ENCODE measurements around the gene EPS15.
"Not testable (repeated sequence)": the region's sequence is repeated elsewhere in the genome, so short reads cannot be mapped to it uniquely, and the experiment has no call there.

The EPS15 gene

GRCh38 chr1:51534447-51534846 is 15.4 kb upstream of the EPS15 start:
- no peak for DNase-seq (ENCODE audit: low read depth)
- in situ Hi-C loops (cut with HindIII; ENCODE audit: low sequenced_read_pairs) = no loop called here
- no peak overlapping the region for H3K4me3 ChIP-seq (ENCODE audit: low read depth, low read length)
- no peak for TF ChIP-seq CTCF (IDR thresholded peaks at IDR 0.05; ENCODE audit: low read depth, low read length, missing control alignments)

- no peak for TF ChIP-seq CTCF (IDR thresholded peaks at IDR 0.05; ENCODE audit: low read depth, low read length, missing control alignments)
- in situ Hi-C loops (cut with HindIII; ENCODE audit: low sequenced_read_pairs) = no loop called here
These were observed 13.8 kb upstream of the EPS15 start for GRCh38 chr1:51532853-51533252.

GRCh38 chr1:51530447-51530846 is 11.4 kb upstream of the EPS15 start:
- in situ Hi-C loops (cut with HindIII; ENCODE audit: low sequenced_read_pairs); H3K4me3 ChIP-seq (ENCODE audit: low read depth, low read length); DNase-seq (ENCODE audit: low read depth): not testable (repeated sequence)

More at GRCh38 chr1:51532853-51533252, 13.8 kb upstream of the EPS15 start:
- no peak for DNase-seq (ENCODE audit: low read depth)
- H3K4me3 ChIP-seq (ENCODE audit: low read depth, low read length) = no peak overlapping the region

GRCh38 chr1:51527144-51527543 is 8.1 kb upstream of the EPS15 start:
- in situ Hi-C loops (cut with HindIII; ENCODE audit: low sequenced_read_pairs) = no loop called here
- no peak for DNase-seq (ENCODE audit: low read depth)

GRCh38 chr1:51526248-51526647 is 7.2 kb upstream of the EPS15 start:
- no peak for DNase-seq (ENCODE audit: low read depth)
- TF ChIP-seq CTCF (IDR thresholded peaks at IDR 0.05; ENCODE audit: low read depth, low read length, missing control alignments) = no peak
- H3K4me3 ChIP-seq (ENCODE audit: low read depth, low read length) = no peak overlapping the region
- in situ Hi-C loops (cut with HindIII; ENCODE audit: low sequenced_read_pairs) = no loop called here

More at GRCh38 chr1:51527144-51527543, 8.1 kb upstream of the EPS15 start:
- no peak for TF ChIP-seq CTCF (IDR thresholded peaks at IDR 0.05; ENCODE audit: low read depth, low read length, missing control alignments)
- no peak overlapping the region for H3K4me3 ChIP-seq (ENCODE audit: low read depth, low read length)

- TF ChIP-seq CTCF (IDR thresholded peaks at IDR 0.05; ENCODE audit: low read depth, low read length, missing control alignments) = no peak
- in situ Hi-C loops (cut with HindIII; ENCODE audit: low sequenced_read_pairs) = no loop called here
- no peak for DNase-seq (ENCODE audit: low read depth)
- no peak overlapping the region for H3K4me3 ChIP-seq (ENCODE audit: low read depth, low read length)
These were observed 6.2 kb upstream of the EPS15 start for GRCh38 chr1:51525295-51525694.

- DNase-seq (ENCODE audit: low read depth) = no peak
- no peak overlapping the region for H3K4me3 ChIP-seq (ENCODE audit: low read depth, low read length)
- no peak for TF ChIP-seq CTCF (IDR thresholded peaks at IDR 0.05; ENCODE audit: low read depth, low read length, missing control alignments)
- in situ Hi-C loops (cut with HindIII; ENCODE audit: low sequenced_read_pairs) = no loop called here
These were observed 5.8 kb upstream of the EPS15 start for GRCh38 chr1:51524817-51525216.
